GM12891 (cell line): ENCODE results near the gene TMEM54.

Source experiments
- POLR2AphosphoS5 ChIP-seq: IDR thresholded peaks from 2 replicates; pipeline ENCODE4 v1.6.1; 2011; ENCODE audit warnings: low read depth, low read length, control low read depth
- TAF1 ChIP-seq: IDR thresholded peaks from 2 replicates; pipeline ENCODE4 v1.6.1; 2011; ENCODE audit warnings: low read depth, low read length, control low read depth

DNA sequence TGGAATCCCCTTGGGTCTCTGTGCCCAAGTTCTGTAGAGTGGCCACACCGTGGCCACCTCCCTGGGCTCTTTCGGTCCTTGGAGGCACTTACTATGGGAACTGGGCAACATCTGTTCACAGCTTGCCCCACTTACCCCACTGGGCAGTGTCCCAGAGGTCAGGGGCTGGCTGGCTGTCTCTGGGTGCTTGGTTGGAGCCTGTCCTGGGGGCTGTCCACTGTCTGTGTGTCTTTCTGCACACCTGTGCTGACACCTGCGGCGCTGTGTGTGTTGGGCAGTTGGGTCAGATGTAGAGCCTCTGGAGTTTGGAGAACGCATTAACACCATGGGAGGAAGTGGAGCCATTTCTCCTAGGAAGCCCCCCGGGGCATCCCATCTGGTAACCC is 1.3 kb upstream of the TMEM54 start:
- TF ChIP-seq TAF1 (no peak), POLR2AphosphoS5 (no peak)
